Raji (cell line): ENCODE results near the gene KRT79.

Source experiments
- POLR2A ChIP-seq: IDR thresholded peaks from 2 replicates; pipeline ENCODE4 v1.6.1; 2011; ENCODE audit warnings: low read depth, low read length, control low read depth; ENCODE audit not compliant: insufficient read depth

The KRT79 gene

DNA sequence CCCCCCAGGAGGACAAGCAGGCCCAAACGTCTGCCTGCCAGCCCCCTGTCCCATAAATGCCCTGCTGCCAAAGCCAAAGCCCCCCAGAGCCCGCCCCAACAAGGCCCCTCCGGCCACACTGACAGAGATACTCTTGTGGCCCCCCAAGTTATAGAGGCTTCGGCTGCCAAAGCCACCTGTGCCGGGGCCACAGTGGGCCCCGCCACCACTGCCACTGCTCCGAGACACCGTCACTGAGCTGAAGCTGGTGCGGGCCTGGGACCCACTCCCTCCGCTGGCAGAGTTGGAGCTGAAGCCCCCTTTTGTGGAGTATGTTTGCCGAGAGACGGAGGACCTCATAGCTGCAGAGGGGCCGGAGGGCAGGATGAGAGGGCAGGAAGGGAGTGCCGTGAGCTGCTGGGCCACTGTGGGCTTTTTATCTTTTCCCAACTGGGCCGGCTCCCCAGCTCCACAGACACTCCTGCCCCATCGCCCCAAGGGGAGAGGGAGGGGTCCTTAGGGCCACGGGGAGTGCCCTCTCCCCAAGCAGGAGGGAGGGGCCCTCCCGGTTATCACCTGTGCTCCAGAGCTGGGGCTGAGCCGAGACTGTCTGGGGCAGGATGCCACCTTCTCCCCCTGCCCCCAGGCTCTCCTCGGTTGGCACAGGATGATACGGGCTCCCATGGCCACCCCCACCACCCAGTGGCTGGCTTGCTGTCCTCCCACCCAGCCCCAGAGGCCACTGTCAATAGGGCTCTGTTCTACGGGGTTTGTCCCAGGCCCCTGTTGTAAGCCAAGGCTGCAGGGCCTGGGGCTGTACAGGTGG is at the start of gene KRT79:
TSS of gene KRT79 (minus strand) at position 390 of the 805 bp plus-strand sequence. CDS start at position 339, 51 bp downstream.
- no peak for TF ChIP-seq POLR2A

DNA sequence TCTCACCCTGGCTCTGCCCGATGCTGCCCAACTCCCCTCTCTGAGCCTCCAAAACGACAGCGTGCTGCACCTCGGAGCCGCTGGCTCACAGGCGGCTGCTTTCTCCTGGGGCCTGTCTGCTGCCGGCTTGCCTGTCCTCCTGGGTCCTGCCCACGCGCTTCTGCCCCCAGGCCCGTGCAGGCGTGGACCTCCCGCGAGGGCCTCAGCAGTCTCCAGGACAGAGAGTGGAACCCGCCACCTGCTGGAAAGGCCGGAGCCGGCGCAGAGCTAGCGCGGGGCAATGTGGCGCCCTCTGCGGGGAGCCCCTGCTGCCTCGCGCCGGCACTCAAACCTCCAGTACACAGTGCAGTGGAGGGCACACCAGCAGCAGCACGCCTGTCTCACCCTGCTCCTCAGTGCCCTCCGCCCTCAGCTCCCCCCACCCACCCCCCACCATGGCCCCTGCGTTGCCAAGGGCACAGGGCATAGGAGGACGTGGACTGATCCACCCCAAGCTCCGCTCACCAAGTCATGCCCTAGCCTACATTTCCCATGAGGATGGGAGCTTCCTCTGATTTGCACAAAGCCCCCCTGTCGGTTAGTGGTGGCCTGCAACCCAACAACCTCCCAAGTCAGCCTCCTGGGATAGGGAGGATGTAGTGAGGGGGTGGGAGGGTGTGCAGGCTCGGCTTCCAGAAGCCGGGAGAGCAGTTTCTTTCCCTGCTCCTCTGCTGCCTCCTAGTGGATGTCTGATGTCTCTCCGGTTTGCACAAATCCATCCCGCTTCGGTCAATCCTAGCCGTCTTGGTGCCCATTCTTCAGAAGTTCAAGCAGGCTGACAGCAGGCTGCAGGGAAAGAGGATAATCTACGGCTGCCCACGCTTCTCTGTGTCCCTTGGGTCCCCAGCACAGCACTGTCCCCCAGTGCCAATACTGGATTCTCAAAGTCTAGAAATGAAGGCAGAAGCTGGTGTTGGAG is 45.6 kb upstream of the KRT79 start:
- TF ChIP-seq POLR2A: no peak

DNA sequence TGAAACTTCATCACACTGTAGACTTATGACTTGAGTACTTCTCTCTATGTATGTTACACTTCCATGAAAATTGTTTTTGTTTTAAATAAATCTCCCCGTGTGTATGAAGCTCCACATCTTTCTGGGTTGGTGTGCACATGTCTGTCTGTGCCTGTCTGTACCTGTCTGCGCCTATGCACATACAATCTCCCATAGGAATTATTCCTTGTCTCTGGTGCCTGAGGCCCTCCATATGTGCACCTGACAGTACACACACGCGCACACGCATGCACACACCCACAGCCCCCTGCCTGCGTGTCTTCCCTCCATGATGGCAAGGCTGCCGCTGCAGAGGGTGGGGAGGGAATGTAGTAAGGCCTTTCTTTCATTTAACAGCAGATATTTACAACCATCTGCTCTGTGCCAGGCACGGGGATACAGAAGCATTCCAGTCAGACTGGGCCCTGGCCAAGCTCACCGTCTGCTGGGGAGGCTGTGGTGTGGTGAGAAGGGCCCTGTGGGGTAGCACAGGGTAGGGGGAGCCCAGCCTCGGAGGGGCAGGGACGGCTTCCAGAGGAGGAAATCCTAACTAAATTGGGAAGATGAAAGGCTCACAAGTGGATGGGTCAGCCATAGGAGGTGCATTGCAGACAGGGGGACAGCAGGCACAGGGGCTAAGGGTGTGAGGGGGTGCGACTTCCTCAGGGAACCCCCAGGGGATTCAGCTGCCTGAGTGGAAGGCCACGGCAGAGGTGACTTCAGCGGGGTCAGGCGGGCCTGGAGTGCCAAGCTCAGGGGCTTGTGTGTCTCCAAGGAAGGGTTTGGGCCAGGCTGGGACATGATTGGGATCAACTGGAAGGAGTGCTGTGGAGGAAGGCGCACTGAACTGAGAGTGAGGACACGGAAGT is 44.6 kb upstream of the KRT79 start:
- TF ChIP-seq POLR2A: no peak

DNA sequence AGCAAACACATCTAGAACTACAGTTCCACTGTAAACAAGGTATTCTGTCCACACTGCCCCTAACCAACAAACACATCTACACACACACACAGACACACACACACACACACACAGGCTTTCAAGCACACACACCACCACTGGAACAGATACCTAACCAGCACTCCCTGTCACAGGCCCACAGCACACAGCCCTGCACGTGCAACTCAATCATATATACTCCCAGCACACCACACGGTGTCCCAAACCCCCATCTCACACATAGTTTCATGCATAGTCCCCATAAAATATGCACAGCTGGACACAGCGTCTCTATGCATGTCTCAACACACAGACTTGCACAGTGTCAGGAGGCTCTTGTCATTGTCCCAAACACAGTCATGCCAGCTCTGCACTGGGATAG is 43.1 kb upstream of the KRT79 start:
- no peak for TF ChIP-seq POLR2A

DNA sequence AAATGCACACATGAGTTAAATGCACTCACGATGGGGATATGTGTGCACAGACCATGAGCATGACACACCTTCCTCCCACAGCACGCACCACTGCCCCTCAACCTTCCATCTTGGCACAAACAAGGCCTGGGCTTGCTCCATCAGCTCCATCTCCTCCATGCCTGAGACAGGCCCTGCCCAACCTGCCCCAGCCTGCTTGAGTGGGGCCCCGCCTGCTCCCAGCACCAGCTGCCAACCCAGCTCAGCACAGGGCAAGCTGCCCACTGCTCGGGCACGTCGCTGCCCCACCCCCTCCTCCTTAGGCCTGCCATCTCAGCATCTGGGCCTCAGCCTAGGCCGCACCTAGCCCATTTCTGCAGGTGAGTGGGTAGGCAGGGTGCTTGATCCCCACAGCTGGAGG is 42.3 kb upstream of the KRT79 start:
- TF ChIP-seq POLR2A: no peak

DNA sequence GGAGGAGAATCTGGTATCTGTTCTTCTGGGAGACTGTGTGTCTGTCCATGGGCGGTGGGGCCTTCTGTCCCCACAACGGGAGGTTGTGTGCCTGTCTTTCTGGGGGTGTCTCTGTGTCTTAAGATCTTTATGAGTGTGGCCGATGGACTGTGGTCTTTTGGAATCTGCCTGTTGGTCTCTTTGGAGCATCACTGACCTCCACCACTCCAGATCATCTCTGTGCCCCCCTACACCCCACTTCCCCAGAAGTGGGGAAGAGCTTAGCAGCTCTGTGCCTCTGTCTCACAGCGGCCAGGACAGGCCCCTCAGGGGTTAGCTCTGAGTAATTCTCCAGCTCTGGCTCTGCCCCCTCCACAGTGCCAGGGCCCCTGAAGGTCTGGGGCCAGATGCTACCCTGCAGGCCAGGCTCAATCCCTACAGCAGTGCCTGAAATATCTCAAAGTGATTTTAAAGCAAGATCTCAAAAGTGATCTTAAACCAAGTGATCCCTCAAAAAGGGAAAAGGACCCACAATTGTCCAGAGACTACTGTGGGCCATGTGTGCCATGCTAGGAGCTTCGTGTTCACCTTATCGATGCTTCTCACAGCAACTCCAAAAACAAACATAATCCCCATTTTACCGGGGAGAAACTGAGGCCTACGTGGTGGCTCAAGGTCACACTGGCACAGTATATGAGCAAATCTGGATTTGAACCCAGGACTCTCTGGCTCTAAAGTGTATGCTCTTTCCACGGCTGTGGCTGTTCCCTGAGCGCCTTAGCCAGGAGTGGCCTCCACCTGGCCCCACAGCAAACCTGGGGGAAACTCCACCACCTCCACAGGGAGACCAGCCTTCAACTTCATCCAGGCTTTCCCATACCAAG is 40.7 kb upstream of the KRT79 start:
- TF ChIP-seq POLR2A: no peak

DNA sequence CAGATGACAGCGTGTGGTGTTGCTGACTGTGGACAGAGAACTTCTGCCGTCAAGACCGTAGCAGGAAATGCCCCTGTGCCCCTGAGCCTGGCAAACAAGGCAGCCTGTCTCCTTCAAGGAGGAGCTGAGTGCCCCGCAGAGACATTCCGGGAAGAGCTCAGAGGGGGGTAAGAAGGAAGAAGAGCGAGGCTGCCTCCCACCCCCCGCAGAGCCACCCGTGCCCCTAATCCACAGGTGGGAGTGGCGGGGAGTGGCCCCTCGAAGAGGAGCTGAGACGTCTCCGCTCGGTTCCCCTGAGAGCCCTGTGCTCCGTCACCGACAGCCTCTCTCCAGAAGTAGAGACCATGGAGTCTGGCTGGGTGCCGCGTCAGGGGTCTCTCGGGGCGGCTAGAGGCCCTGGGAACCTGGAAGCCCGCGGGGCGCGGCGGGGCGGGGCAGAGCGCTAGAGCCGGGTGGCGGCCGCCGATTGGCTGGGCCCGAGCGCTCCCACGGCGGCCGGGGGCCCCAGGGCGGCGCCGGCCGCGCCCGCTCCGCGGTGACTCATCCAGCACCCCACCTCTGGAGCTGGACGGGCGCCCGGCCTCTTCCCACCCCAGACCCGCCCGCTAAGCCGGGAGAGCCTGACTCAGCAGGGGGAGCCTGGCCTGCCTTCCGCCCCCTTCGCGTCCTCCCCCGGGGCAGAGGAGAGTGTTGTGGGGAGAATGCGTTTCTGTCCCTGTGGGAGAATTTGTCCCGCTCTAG is 39.9 kb upstream of the KRT79 start:
- TF ChIP-seq POLR2A: no peak

DNA sequence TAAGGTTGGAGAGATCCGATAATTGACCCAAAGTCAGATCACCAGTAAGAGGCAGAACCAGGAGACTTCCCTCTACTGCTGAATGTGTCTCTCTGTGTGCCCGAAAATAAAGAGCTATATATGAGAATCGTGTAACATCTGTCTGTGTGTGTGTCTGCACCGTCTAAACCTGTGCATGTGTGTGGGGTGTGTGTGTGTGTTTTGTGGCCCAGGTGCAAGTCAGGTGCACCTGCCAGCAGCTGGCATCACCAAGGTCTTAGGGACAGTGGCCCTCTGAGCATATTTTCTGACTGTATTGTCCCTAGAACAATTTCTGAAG is 39.4 kb upstream of the KRT79 start:
- TF ChIP-seq POLR2A: no peak

DNA sequence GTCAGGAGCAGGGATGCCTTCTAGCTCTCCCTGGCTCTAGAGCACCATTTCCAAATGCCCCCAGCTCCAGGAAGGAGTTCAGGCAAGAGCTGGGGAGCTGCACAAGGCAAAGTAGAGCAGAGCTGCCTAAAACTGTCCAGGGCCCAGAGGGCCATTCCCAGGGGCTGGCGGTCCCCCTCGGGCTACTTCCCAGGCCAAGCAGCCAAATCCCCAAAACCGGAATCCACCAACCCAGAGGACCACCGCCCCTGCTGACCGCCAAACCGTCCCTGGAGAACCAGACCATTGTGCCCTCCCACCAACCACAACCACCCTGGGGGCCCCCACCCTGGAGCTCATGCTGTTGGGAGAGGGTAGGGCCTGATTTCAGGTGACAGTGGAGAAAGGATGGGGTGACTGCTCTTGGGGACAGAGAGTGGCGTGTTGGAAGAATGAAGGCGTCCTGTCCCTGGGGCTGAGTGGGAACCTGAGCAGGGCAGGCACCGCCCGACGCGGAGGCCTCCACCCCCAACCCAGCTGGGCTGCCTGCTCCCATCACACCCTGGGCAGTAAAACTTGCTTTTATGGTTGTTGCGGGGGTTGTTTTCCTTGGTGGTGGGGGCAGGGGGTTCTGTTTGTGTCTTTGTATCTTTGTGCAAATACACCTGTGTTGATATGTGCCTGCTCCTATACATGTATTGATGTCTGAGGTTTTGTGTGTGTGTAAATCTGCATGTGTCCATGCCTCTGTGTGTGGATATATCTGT is 38.7 kb upstream of the KRT79 start:
- no peak for TF ChIP-seq POLR2A

DNA sequence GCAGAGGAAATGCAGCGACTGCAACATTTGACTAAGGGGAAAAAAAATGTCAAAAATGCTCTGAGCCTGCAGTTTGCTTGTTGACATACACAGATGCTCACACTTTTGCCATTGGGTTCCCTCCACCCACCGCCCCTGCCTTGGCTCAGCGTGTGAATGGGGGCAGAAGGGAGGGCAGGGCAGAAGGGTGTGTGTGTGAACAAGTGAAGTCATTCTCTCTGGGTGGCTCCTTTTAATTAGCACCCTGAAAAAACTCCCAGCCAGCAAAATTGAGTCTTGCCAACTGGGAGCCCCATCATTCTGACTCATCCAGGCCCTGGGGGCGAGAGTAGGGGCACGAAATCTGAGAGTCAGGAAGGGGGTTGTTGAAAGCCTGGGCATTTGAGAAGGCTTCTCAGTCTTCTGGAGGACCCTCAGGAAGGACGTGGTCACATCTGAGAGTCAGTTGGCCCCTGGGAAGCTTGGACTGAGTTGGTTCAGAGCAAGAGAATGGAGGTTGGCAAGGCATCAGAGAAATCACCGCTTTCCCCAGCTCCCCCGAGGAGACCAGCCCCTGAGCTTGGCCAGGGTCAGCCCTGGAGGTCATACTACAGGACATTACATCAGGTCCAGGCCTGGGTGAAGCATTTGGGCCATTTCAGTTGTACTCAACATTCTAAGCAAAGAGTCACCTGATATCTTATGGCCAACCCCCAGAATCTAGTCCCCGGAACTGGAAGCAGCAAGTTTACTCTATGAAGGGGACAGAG is 37.4 kb upstream of the KRT79 start:
- no peak for TF ChIP-seq POLR2A

DNA sequence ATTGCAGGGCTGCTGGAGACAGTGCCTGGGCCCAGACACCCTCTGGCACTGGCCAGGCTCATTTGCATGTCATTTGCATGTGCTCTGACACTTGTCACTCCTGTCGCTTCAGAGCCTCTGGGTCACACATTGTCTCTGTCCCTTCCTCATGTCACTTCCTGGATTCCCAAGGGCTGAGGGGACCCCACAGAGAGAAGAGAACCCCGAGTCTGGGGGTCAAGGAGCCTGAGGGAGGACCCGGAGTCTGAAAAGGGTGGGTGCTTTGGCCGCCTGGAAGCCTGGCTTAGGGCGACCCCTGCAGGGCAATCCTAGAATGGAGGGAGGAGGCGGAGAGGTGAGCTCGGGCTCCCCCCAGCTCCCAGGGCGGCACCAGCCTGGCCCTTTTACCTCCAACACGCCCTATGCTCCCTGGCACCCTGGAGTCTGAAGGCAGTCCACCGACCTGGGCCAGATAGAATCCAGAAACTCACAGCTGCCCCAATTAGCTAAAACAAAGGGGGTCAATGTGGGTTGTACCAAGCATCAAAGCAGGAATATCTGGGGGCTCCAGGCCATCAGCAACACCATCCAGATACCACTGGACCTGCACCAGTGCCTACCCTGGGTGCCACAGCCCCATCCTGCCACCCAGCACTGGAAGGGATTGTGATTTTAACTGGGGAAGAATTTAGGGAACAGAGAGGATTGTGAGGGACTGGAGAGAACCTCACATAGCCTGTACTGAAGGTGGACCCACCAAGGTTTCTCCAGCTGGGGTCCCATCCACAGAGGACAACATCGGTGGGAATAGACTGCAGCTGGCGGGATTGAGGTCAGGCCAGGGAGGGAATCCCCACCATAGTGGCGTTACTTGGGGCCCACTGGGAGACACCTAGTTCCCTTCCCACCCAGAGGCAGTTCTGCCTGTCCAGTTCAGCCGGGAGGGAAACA is 36.5 kb upstream of the KRT79 start:
- TF ChIP-seq POLR2A: no peak

DNA sequence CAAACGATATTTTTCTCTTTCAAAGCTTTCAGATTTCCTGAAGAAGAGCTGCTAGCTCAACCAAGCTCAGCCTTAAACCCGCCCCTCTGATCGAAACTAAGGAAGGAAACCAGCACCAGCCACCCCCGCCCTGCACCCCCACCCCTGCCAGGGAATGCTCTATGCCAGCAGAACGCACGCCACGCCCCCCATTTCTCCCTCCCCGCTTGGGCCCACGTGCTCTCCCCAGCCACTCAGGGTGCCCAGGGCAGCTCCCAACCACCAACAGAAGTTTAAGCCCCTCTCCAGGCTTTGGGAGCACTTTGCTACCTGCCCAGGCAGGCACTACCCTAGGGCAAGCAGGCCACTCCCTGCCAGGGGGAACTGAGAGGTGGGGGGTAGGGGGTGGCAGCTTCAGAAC is 33.5 kb upstream of the KRT79 start:
- TF ChIP-seq POLR2A: no peak
